Liver (tissue), 9 donors: ENCODE results near the gene FAM136A. TPM values are rescaled to one million over a fixed set of nuclear protein-coding genes. Genes with fewer than 3 reads are reported as not detected.

Experiments
- DNase-seq: peaks from one replicate; pipeline ENCODE4 v3.0.0-alpha.2; 2017; ENCODE audit warnings: low spot score
- H3K27ac ChIP-seq, 2 donors: one replicate each; pipeline ENCODE4 v1.7.0; 2013; ENCODE audit warnings: inconsistent platforms in 2 of 2, low read length in 2 of 2, control low read depth in 1 of 2, low read depth in 1 of 2, mild to moderate bottlenecking in 1 of 2
- H3K27me3 ChIP-seq, 4 donors: one replicate each; pipeline versions ENCODE4 v1.6.1 to v1.7.0; 2013; ENCODE audit warnings: low read length in 3 of 4, inconsistent platforms in 1 of 4, mild to moderate bottlenecking in 1 of 4, moderate library complexity in 1 of 4; ENCODE audit not compliant: control insufficient read depth in 4 of 4, insufficient read depth in 4 of 4
- H3K36me3 ChIP-seq, 4 donors: one replicate each; pipeline versions ENCODE4 v1.6.1 to v1.7.0; 2013; ENCODE audit warnings: low read length in 3 of 4, mild to moderate bottlenecking in 3 of 4, low read depth in 1 of 4, moderate library complexity in 1 of 4; ENCODE audit not compliant: control insufficient read depth in 4 of 4, insufficient read depth in 3 of 4
- H3K4me1 ChIP-seq, 4 donors: one replicate each; pipeline versions ENCODE4 v1.6.1 to v1.7.0; 2013; ENCODE audit warnings: low read length in 3 of 4, mild to moderate bottlenecking in 3 of 4, moderate library complexity in 1 of 4; ENCODE audit not compliant: control insufficient read depth in 4 of 4, insufficient read depth in 4 of 4
- H3K4me3 ChIP-seq, 3 donors: one replicate each; pipeline versions ENCODE4 v1.6.1 to v1.7.0; 2013; ENCODE audit warnings: low read length in 3 of 3, control low read depth in 1 of 3, low read depth in 1 of 3, mild to moderate bottlenecking in 1 of 3
- H3K9ac ChIP-seq, 2 donors: one replicate each; pipeline ENCODE4 v1.7.0; 2013; ENCODE audit warnings: low read length in 2 of 2, mild to moderate bottlenecking in 2 of 2, moderate library complexity in 2 of 2, control low read depth in 1 of 2, low read depth in 1 of 2
- H3K9me3 ChIP-seq, 4 donors: one replicate each; pipeline versions ENCODE4 v1.6.1 to v1.7.0; 2013; ENCODE audit warnings: low read length in 3 of 4; ENCODE audit not compliant: control insufficient read depth in 4 of 4
- ATF3 ChIP-seq: IDR thresholded peaks from 2 replicates; pipeline ENCODE4 v1.6.1; 2016; ENCODE audit warnings: antibody characterized with exemption
- CTCF ChIP-seq: fragments of 150-350 bp; IDR thresholded peaks from 2 replicates; pipeline ENCODE4 v1.5.1; 2017; ENCODE audit warnings: improper control_type of control experiment, low read depth, low read length; ENCODE audit not compliant: missing input control
- EGR1 ChIP-seq, 2 donors: IDR thresholded peaks; 2 replicates each; pipeline ENCODE4 v1.6.1; 2016 to 2018; ENCODE audit warnings: antibody characterized with exemption in 2 of 2, low read depth in 2 of 2
- FOXA2 ChIP-seq: IDR thresholded peaks from 2 replicates; pipeline ENCODE4 v1.6.1; 2016; ENCODE audit warnings: antibody characterized with exemption
- HNF4A ChIP-seq, 2 donors: conservative IDR thresholded peaks; 2 replicates each; pipeline ENCODE4 v1.6.1; 2016; ENCODE audit warnings: antibody characterized with exemption in 2 of 2, mild to moderate bottlenecking in 2 of 2
- JUND ChIP-seq, 2 donors: IDR thresholded peaks; 2 replicates each; pipeline ENCODE4 v1.6.1; 2016; ENCODE audit warnings: antibody characterized with exemption in 2 of 2
- NR2F2 ChIP-seq: IDR thresholded peaks from 2 replicates; pipeline ENCODE4 v1.6.1; 2016; ENCODE audit warnings: antibody characterized with exemption
- REST ChIP-seq: IDR thresholded peaks from 2 replicates; pipeline ENCODE4 v1.6.1; 2016; ENCODE audit warnings: antibody characterized with exemption, mild to moderate bottlenecking
- RXRA ChIP-seq, 2 donors: IDR thresholded peaks; 2 replicates each; pipeline ENCODE4 v1.6.1; 2017 to 2018; ENCODE audit warnings: antibody characterized with exemption in 2 of 2, mild to moderate bottlenecking in 1 of 2
- TAF1 ChIP-seq: conservative IDR thresholded peaks from 2 replicates; pipeline ENCODE4 v1.6.1; 2016; ENCODE audit warnings: antibody characterized with exemption, mild to moderate bottlenecking
- WGBS: extraction: QIAGEN DNeasy Blood & Tissue Kit; methylation state at CpG from one replicate; pipeline ENCODE4 v1.1.7; 2013; 5-methylcytosine and 5-hydroxymethylcytosine counted together
- polyA plus RNA-seq, 2 donors: library from polyadenylated mRNA; stranded (reverse) in 1 of 2; unstranded in 1 of 2; fragments of 200-250 nt in 1 of 2; fragments of >200 nt in 1 of 2; fragmentation: Nextera tagmentation in 1 of 2; extraction: Ambion mirVana in 1 of 2; gene quantifications; one replicate each; pipeline versions ENCODE4 v1.2.1 to v1.2.3, GENCODE V29; 2013 to 2015
- total RNA-seq, 2 donors: library from RNA; depleted of rRNA; stranded (reverse); fragments of >200 nt; gene quantifications; one replicate each; pipeline ENCODE4 v1.2.3, GENCODE V29; 2014
- donor health status: healthy.
- donor health status: healthy.
- donor health status: healthy.
- donor health status: healthy.
- donor health status: healthy.

FAM136A gene
- total and polyA plus RNA-seq, 4 donors, result 20.9 to 35.8 (median 24.2) TPM

- Histone ChIP-seq H3K9ac (no peak overlapping the region), H3K27me3 (no peaks in the 10 kb centered on the region), H3K36me3 (no peaks in the 10 kb centered on the region), H3K4me3 (no peak overlapping the region), H3K9me3 (no peaks in the 10 kb centered on the region), H3K4me1 (no peaks in the 10 kb centered on the region), H3K27ac (no peak overlapping the region)
- no peak for TF ChIP-seq CTCF
- no peak for TF ChIP-seq REST
- TF ChIP-seq NR2F2, result no peak
- TF ChIP-seq RXRA (IDR thresholded peaks at IDR 0.05), result no peak
- no peak for TF ChIP-seq EGR1 (IDR thresholded peaks at IDR 0.05; ENCODE audit: low read depth in 2 of 2)
- TF ChIP-seq FOXA2, result no peak
- no peak for TF ChIP-seq ATF3
- DNase-seq, result no peak
- 89% methylated on average over 1 of the region's 1 CpG for WGBS
Observed at GRCh38 chr2:70312560-70312959, 10.7 kb upstream of the FAM136A start.

- TF ChIP-seq CTCF, result no peak
- no peak for TF ChIP-seq HNF4A (conservative IDR thresholded peaks at IDR 0.05)
- TF ChIP-seq ATF3, result no peak
- no peak for TF ChIP-seq NR2F2
- no peak for TF ChIP-seq JUND (IDR thresholded peaks at IDR 0.05)
- TF ChIP-seq TAF1, result no peak
- Histone ChIP-seq H3K9ac (no peak overlapping the region), H3K36me3 (no peaks in the 10 kb centered on the region), H3K9me3 (no peaks in the 10 kb centered on the region), H3K4me3 (no peak overlapping the region), H3K27ac (no peak overlapping the region), H3K27me3 (no peaks in the 10 kb centered on the region), H3K4me1 (no peaks in the 10 kb centered on the region)
- no peak for DNase-seq
- WGBS, result 84% methylated on average over 3 of the region's 3 CpGs
Observed at GRCh38 chr2:70310899-70311298, 9.0 kb upstream of the FAM136A start.
